Measurements from ENCODE around the gene REEP3.

DNA sequence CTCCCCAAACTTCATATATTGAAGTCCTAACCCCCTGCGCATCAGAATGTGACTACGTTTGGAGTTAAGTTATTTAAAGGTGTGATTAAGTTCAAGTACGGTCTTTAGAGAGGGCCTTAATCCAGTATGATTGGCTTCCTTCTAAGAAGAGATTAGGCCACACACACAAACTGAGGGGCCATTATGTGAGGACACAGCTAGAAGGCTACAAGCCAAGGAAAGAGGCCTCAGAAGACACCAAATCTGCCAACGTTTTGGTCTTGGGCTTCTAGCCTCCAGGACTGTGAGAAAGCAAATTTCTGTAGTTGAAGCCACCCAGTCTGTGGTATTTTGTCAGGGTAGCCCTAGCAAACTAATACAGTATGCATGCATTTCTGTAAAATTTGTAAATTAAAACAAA, 41.7 kb downstream of the REEP3 start:
- TF ChIP-seq ZFP3 (CRISPR knock-in tag; IDR thresholded peaks at IDR 0.05) (no peak), ZNF565 (CRISPR knock-in tag; conservative IDR thresholded peaks at IDR 0.05; ENCODE audit: low read depth) (no peak), TOX (CRISPR knock-in tag; IDR thresholded peaks at IDR 0.05; ENCODE audit: borderline replicate concordance) (no peak)
- TF ChIP-seq, protein P1, sequence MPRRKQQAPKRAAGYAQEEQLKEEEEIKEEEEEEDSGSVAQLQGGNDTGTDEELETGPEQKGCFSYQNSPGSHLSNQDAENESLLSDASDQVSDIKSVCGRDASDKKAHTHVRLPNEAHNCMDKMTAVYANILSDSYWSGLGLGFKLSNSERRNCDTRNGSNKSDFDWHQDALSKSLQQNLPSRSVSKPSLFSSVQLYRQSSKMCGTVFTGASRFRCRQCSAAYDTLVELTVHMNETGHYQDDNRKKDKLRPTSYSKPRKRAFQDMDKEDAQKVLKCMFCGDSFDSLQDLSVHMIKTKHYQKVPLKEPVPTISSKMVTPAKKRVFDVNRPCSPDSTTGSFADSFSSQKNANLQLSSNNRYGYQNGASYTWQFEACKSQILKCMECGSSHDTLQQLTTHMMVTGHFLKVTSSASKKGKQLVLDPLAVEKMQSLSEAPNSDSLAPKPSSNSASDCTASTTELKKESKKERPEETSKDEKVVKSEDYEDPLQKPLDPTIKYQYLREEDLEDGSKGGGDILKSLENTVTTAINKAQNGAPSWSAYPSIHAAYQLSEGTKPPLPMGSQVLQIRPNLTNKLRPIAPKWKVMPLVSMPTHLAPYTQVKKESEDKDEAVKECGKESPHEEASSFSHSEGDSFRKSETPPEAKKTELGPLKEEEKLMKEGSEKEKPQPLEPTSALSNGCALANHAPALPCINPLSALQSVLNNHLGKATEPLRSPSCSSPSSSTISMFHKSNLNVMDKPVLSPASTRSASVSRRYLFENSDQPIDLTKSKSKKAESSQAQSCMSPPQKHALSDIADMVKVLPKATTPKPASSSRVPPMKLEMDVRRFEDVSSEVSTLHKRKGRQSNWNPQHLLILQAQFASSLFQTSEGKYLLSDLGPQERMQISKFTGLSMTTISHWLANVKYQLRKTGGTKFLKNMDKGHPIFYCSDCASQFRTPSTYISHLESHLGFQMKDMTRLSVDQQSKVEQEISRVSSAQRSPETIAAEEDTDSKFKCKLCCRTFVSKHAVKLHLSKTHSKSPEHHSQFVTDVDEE (CRISPR knock-in tag; IDR thresholded peaks at IDR 0.05): no peak
- TF ChIP-seq, protein P2, sequence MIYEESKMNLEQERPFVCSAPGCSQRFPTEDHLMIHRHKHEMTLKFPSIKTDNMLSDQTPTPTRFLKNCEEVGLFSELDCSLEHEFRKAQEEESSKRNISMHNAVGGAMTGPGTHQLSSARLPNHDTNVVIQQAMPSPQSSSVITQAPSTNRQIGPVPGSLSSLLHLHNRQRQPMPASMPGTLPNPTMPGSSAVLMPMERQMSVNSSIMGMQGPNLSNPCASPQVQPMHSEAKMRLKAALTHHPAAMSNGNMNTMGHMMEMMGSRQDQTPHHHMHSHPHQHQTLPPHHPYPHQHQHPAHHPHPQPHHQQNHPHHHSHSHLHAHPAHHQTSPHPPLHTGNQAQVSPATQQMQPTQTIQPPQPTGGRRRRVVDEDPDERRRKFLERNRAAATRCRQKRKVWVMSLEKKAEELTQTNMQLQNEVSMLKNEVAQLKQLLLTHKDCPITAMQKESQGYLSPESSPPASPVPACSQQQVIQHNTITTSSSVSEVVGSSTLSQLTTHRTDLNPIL (CRISPR knock-in tag; IDR thresholded peaks at IDR 0.05; ENCODE audit: low read depth): no peak

All from SK-N-SH treated with all-trans-retinoic acid at 6 μM for 48 hours (cell line).